Panc1 (cell line): Measurements from ENCODE around the gene PLCXD1. TPM values are rescaled to one million over a fixed set of nuclear protein-coding genes. Genes with fewer than 3 reads are reported as not detected.

Source experiments
- ATAC-seq: fragments of 200-7000 bp; cut with Tn5 transposase; 2 replicates; pipeline ENCODE4 v1.9.1; 2020; ENCODE audit warnings: mild to moderate bottlenecking, moderate library complexity
- BruUV-seq: library from RNA; stranded (reverse); fragments of 400-500 nt; replicated peaks from 2 replicates; lab custom pipeline; 2021; lab: Mats Ljungman, UMichigan
- CTCF ChIA-PET: fragments of 300-600 bp; sonication (Branson Sonifier 250); formaldehyde crosslinking; loops from one replicate; lab custom pipeline; 2022; ENCODE audit warnings: antibody characterized with exemption; lab: Charles Lee
- POLR2A ChIA-PET: fragments of 300-600 bp; sonication (Branson Sonifier 250); formaldehyde crosslinking; loops from one replicate; lab custom pipeline; 2022; ENCODE audit warnings: antibody characterized with exemption; lab: Charles Lee
- DNase-seq: peaks from one replicate; pipeline ENCODE4 v3.0.0-alpha.2; 2010; ENCODE audit warnings: low read depth, low spot score
- H3K27ac ChIP-seq: 2 replicates; pipeline ENCODE4 v1.5.1; 2011; ENCODE audit warnings: mild to moderate bottlenecking, low read length, inconsistent platforms
- H3K27me3 ChIP-seq: fragments of 200-500 bp; sonication (Bioruptor generic); 2 replicates; pipeline ENCODE4 v1.6.0; 2014; ENCODE audit warnings: low read length, inconsistent platforms; ENCODE audit not compliant: control insufficient read depth, insufficient read depth
- H3K36me3 ChIP-seq: fragments of 200-500 bp; sonication (Bioruptor generic); 2 replicates; pipeline ENCODE4 v1.5.1; 2014; ENCODE audit warnings: inconsistent platforms, mild to moderate bottlenecking, low read length, moderate library complexity; ENCODE audit not compliant: control insufficient read depth, insufficient read depth
- H3K4me1 ChIP-seq: 2 replicates; pipeline ENCODE4 v1.5.1; 2011; ENCODE audit warnings: inconsistent platforms, mild to moderate bottlenecking, low read length, moderate library complexity; ENCODE audit not compliant: control insufficient read depth, insufficient read depth
- H3K4me3 ChIP-seq, 2 experiments: 2 replicates each; pipeline ENCODE4 v1.5.1; 2011 to 2012; ENCODE audit warnings: low read depth in 2 of 2, low read length in 2 of 2, mild to moderate bottlenecking in 2 of 2, inconsistent platforms in 1 of 2, moderate library complexity in 1 of 2
- H3K9me3 ChIP-seq: fragments of 200-500 bp; sonication (Bioruptor generic); 2 replicates; pipeline ENCODE4 v1.5.1; 2014; ENCODE audit warnings: low read depth, mild to moderate bottlenecking, inconsistent platforms, low read length, moderate library complexity; ENCODE audit not compliant: control insufficient read depth, insufficient read depth
- POLR2AphosphoS5 ChIP-seq: IDR thresholded peaks from 2 replicates; pipeline ENCODE4 v1.6.1; 2012; ENCODE audit warnings: mild to moderate bottlenecking, low read depth, low read length, moderate library complexity
- REST ChIP-seq, 2 experiments: IDR thresholded peaks; 2 replicates each; pipeline ENCODE4 v1.6.1; 2011 to 2012; ENCODE audit warnings: low read depth in 2 of 2, control low read depth in 1 of 2, low read length in 1 of 2, mild to moderate bottlenecking in 1 of 2, moderate library complexity in 1 of 2; ENCODE audit not compliant: insufficient read depth in 1 of 2
- SIN3A ChIP-seq: IDR thresholded peaks from 2 replicates; pipeline ENCODE4 v1.6.1; 2012; ENCODE audit warnings: low read depth, mild to moderate bottlenecking, low read length, moderate library complexity, borderline replicate concordance; ENCODE audit not compliant: insufficient read depth
- TCF7L2 ChIP-seq: IDR thresholded peaks from 2 replicates; pipeline ENCODE4 v1.6.1; 2011; ENCODE audit warnings: mild to moderate bottlenecking, low read depth, low read length, inconsistent platforms
- in situ Hi-C: cut with HindIII; loops from 2 replicates; pipeline ENCODE4 v1.10.0; 2016; ENCODE audit warnings: low sequenced_read_pairs, low pct_unique_long_range_greater_than_20kb
- intact Hi-C: fragments of 100-400 bp; cut with micrococcal nuclease; formaldehyde crosslinking; loops from one replicate; pipeline ENCODE4 v1.10.0; 2022; ENCODE audit not compliant: unreplicated experiment
- total RNA-seq: library from RNA; stranded (reverse); gene quantifications from one replicate; pipeline ENCODE4 v1.2.1, GENCODE V29; 2021; ENCODE audit not compliant: unreplicated experiment
- TF ChIP-seq, protein P1 (sequence below): fragments of 450-650 bp; IDR thresholded peaks from 2 replicates; pipeline ENCODE4 v1.5.1; 2017; ENCODE audit warnings: mild to moderate bottlenecking

The PLCXD1 gene
- total RNA-seq, 1 experiment from 2014 or later: 54.9 TPM

DNA sequence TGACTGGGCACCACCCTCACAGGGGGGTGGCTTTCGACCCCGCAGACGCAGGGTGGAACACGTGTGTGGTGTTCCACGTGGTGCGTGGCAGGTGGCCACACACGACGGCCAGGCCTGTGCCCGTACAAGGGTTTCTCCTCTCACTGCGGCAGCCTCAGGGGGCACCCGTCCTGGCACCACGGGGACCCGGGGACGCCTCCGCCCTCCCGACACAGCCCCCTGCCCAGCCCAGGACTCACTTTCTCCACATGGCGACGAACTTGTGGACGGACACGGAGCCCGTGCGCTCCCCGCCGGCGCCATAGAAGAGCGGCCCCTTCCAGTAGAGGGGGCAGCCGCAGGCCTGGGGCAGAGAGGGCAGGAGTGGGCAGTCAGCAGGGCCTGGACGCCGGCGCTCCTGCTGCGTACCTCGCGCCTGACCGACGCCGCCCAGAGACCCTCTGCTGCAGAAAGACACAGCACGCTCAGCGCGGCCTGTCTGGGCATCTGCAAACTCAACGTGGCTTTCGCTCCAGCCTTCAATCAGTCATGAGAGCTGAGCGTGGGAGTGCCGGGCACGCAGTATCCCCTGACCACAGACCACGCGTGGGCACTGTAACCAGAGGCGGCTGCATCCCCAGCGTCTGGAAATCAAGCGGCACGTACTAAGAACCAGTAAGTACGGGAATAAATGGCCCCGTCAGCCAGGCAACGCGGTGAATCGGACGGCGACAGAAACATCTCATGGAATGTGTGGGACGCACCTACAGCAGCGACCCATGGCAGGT, 66.4 kb downstream of the PLCXD1 start:
- ChIA-PET CTCF (no interaction called here), POLR2A (no interaction called here)
- ATAC-seq (no peak), DNase-seq (no peak)
- no TSS peak for BruUV-seq
- Histone ChIP-seq H3K9me3 (no peaks in the 10 kb centered on the region), H3K4me3 (no peak overlapping the region), H3K27ac (no peak overlapping the region), H3K36me3 (no peaks in the 10 kb centered on the region), H3K27me3 (no peaks in the 10 kb centered on the region), H3K4me1 (no peaks in the 10 kb centered on the region)
- no peak for TF ChIP-seq TCF7L2
- TF ChIP-seq SIN3A: no peak
- TF ChIP-seq, protein P1, sequence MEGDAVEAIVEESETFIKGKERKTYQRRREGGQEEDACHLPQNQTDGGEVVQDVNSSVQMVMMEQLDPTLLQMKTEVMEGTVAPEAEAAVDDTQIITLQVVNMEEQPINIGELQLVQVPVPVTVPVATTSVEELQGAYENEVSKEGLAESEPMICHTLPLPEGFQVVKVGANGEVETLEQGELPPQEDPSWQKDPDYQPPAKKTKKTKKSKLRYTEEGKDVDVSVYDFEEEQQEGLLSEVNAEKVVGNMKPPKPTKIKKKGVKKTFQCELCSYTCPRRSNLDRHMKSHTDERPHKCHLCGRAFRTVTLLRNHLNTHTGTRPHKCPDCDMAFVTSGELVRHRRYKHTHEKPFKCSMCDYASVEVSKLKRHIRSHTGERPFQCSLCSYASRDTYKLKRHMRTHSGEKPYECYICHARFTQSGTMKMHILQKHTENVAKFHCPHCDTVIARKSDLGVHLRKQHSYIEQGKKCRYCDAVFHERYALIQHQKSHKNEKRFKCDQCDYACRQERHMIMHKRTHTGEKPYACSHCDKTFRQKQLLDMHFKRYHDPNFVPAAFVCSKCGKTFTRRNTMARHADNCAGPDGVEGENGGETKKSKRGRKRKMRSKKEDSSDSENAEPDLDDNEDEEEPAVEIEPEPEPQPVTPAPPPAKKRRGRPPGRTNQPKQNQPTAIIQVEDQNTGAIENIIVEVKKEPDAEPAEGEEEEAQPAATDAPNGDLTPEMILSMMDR: no peak
- TF ChIP-seq POLR2AphosphoS5: no peak
- no peak for TF ChIP-seq REST (IDR thresholded peaks at IDR 0.05; ENCODE audit: insufficient read depth in 1 of 2, low read depth in 2 of 2, low read length in 1 of 2)
- intact Hi-C loops (no loop called here), in situ Hi-C loops (no loop called here)

DNA sequence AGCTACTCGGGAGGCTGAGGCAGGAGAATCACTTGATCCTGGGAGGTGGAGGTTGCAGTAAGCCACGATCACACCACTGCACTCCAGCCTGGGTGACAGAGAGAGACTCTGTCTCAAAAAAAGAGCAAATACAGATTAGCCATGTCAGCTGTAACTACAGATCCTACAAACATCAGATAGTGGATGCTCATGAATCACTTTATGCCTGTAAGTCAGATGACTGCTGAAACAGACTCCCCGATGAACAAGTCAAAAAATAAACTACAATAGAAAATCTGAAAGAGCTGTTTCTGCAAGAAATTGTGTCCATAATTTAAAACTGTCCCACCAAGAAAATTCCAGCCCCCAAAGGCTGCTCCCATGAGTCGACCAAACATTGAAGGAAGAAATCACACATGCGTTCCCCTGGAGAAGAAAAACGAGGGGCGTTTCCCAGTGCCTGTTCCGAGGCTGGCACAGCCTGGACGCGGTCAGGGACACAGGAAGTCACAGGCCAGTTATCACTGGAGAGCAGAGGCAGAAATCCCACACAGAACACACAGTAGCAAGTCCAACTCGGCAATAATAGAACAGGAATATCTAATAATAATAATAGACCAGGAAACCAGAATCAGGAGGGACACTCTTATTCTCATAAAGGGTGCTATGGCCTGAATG, 67.4 kb downstream of the PLCXD1 start:
- Histone ChIP-seq H3K4me1 (no peaks in the 10 kb centered on the region), H3K9me3 (no peaks in the 10 kb centered on the region), H3K27ac (no peak overlapping the region), H3K4me3 (no peak overlapping the region), H3K27me3 (no peaks in the 10 kb centered on the region), H3K36me3 (no peaks in the 10 kb centered on the region)
- POLR2A ChIA-PET: no interaction called here
- TF ChIP-seq, protein P1: no peak
- TF ChIP-seq SIN3A (no peak), TCF7L2 (no peak), REST (IDR thresholded peaks at IDR 0.05; ENCODE audit: insufficient read depth in 1 of 2, low read depth in 2 of 2, low read length in 1 of 2) (no peak), POLR2AphosphoS5 (no peak)
- CTCF ChIA-PET: no interaction called here
- intact Hi-C loops (no loop called here), in situ Hi-C loops (no loop called here)
- ATAC-seq (no peak), DNase-seq (no peak)
- no TSS peak for BruUV-seq
